H9 (cell line): ENCODE results near the gene LRCH1. TPM values are rescaled to one million over a fixed set of nuclear protein-coding genes. Genes with fewer than 3 reads are reported as not detected.

ENCODE experiments used
- DNase-seq: peaks from one replicate; pipeline ENCODE4 v3.0.0-alpha.2; 2017
- H2AFZ ChIP-seq: one replicate; pipeline ENCODE4 v1.6.1; 2013; ENCODE audit warnings: mild to moderate bottlenecking, low read length, control low read depth, moderate library complexity
- H2AK5ac ChIP-seq: 2 replicates; pipeline ENCODE4 v1.6.1; 2013; ENCODE audit warnings: low read length, control low read depth, mixed read lengths; ENCODE audit not compliant: insufficient read length
- H2BK120ac ChIP-seq: one replicate; pipeline ENCODE4 v1.6.1; 2013; ENCODE audit warnings: low read depth, mild to moderate bottlenecking, low read length, control low read depth, inconsistent platforms; ENCODE audit not compliant: poor library complexity, severe bottlenecking
- H2BK12ac ChIP-seq: 2 replicates; pipeline ENCODE4 v1.6.1; 2013; ENCODE audit warnings: low read length, control low read depth, mixed read lengths, low read depth; ENCODE audit not compliant: insufficient read length
- H2BK15ac ChIP-seq: 2 replicates; pipeline ENCODE4 v1.6.1; 2013; ENCODE audit warnings: low read depth, low read length, control low read depth
- H2BK20ac ChIP-seq: one replicate; pipeline ENCODE4 v1.6.1; 2013; ENCODE audit warnings: low read depth, mild to moderate bottlenecking, low read length, control low read depth, inconsistent platforms; ENCODE audit not compliant: poor library complexity, severe bottlenecking
- H2BK5ac ChIP-seq: 2 replicates; pipeline ENCODE4 v1.6.1; 2013; ENCODE audit warnings: low read length, control low read depth, mixed read lengths; ENCODE audit not compliant: insufficient read length
- H3K14ac ChIP-seq: 2 replicates; pipeline ENCODE4 v1.6.1; 2013; ENCODE audit warnings: low read length, control low read depth; ENCODE audit not compliant: insufficient read depth
- H3K18ac ChIP-seq: 2 replicates; pipeline ENCODE4 v1.6.1; 2013; ENCODE audit warnings: low read depth, mild to moderate bottlenecking, mixed read lengths, low read length, control low read depth; ENCODE audit not compliant: insufficient read length
- H3K23ac ChIP-seq: 2 replicates; pipeline ENCODE4 v1.6.1; 2013; ENCODE audit warnings: low read length, control low read depth, mixed read lengths, low read depth; ENCODE audit not compliant: insufficient read length
- H3K23me2 ChIP-seq: 2 replicates; pipeline ENCODE4 v1.6.1; 2013; ENCODE audit warnings: low read depth, mild to moderate bottlenecking, mixed read lengths, low read length, control low read depth; ENCODE audit not compliant: insufficient read length, poor library complexity, severe bottlenecking
- H3K27ac ChIP-seq: 2 replicates; pipeline ENCODE4 v1.5.1; 2013; ENCODE audit warnings: low read length, control low read depth, mixed read lengths, low read depth; ENCODE audit not compliant: insufficient read length
- H3K27me3 ChIP-seq: 2 replicates; pipeline ENCODE4 v1.6.1; 2013; ENCODE audit warnings: low read length, control low read depth, inconsistent platforms; ENCODE audit not compliant: insufficient read depth
- H3K4ac ChIP-seq: 2 replicates; pipeline ENCODE4 v1.6.1; 2013; ENCODE audit warnings: low read depth, mild to moderate bottlenecking, control low read depth, inconsistent platforms, low read length, moderate library complexity
- H3K4me1 ChIP-seq: 2 replicates; pipeline ENCODE4 v1.6.1; 2013; ENCODE audit warnings: low read length, control low read depth, inconsistent platforms; ENCODE audit not compliant: insufficient read depth
- H3K4me2 ChIP-seq: 2 replicates; pipeline ENCODE4 v1.6.1; 2013; ENCODE audit warnings: low read length, control low read depth, mixed read lengths; ENCODE audit not compliant: insufficient read length, insufficient read depth
- H3K56ac ChIP-seq: 2 replicates; pipeline ENCODE4 v1.6.1; 2013; ENCODE audit warnings: low read depth, mild to moderate bottlenecking, mixed read lengths, low read length, control low read depth; ENCODE audit not compliant: insufficient read length
- H3K79me1 ChIP-seq: 2 replicates; pipeline ENCODE4 v1.6.1; 2013; ENCODE audit warnings: low read depth, mild to moderate bottlenecking, moderate library complexity, low read length, control low read depth, inconsistent platforms; ENCODE audit not compliant: insufficient read depth, poor library complexity, severe bottlenecking
- H3K79me2 ChIP-seq: 2 replicates; pipeline ENCODE4 v1.6.1; 2013; ENCODE audit warnings: low read length, control low read depth, inconsistent platforms; ENCODE audit not compliant: insufficient read depth
- H3K9ac ChIP-seq: 2 replicates; pipeline ENCODE4 v1.6.1; 2013; ENCODE audit warnings: low read length, control low read depth, mixed read lengths; ENCODE audit not compliant: insufficient read length; ENCODE audit errors: extremely low read depth
- H3K9me3 ChIP-seq: one replicate; pipeline ENCODE4 v1.6.1; 2013; ENCODE audit warnings: low read depth, low read length, inconsistent platforms; ENCODE audit not compliant: control insufficient read depth
- H3T11ph ChIP-seq: one replicate; pipeline ENCODE4 v1.6.1; 2013; ENCODE audit warnings: mild to moderate bottlenecking, low read length, control low read depth, inconsistent platforms
- H4K20me1 ChIP-seq: one replicate; pipeline ENCODE4 v1.6.1; 2013; ENCODE audit not compliant: control insufficient read depth, insufficient read length, insufficient read depth
- H4K5ac ChIP-seq: 2 replicates; pipeline ENCODE4 v1.6.1; 2013; ENCODE audit warnings: low read depth, mild to moderate bottlenecking, mixed read lengths, low read length, control low read depth; ENCODE audit not compliant: insufficient read length
- H4K8ac ChIP-seq: replicated peaks from 2 replicates; pipeline ENCODE4 v1.6.1; 2013; ENCODE audit warnings: low read length, control low read depth, mixed read lengths, low read depth; ENCODE audit not compliant: insufficient read length
- H4K91ac ChIP-seq: 2 replicates; pipeline ENCODE4 v1.6.1; 2013; ENCODE audit warnings: low read depth, mild to moderate bottlenecking, moderate library complexity, mixed read lengths, low read length, control low read depth; ENCODE audit not compliant: insufficient read length
- H3K27ac Mint-ChIP-seq, 3 experiments: 2 replicates in 2 of 3; 3 replicates in 1 of 3; pipeline ENCODE4 v1.8.0; 2020 to 2021; ENCODE audit warnings: mixed read lengths in 3 of 3, mild to moderate bottlenecking in 1 of 3, moderate library complexity in 1 of 3
- H3K27me3 Mint-ChIP-seq: 2 replicates; pipeline ENCODE4 v1.8.0; 2021; ENCODE audit warnings: low read depth, mild to moderate bottlenecking, moderate library complexity, mixed read lengths
- H3K36me3 Mint-ChIP-seq, 3 experiments: 2 replicates in 2 of 3; 3 replicates in 1 of 3; pipeline ENCODE4 v1.8.0; 2020 to 2021; ENCODE audit warnings: low read depth in 3 of 3, mixed read lengths in 3 of 3; ENCODE audit not compliant: insufficient read depth in 1 of 3
- H3K4me1 Mint-ChIP-seq, 2 experiments: 2 replicates each; pipeline ENCODE4 v1.8.0; 2020; ENCODE audit warnings: mixed read lengths in 2 of 2
- H3K4me3 Mint-ChIP-seq, 2 experiments: 2 replicates in 1 of 2; 3 replicates in 1 of 2; pipeline ENCODE4 v1.8.0; 2020 to 2021; ENCODE audit warnings: mild to moderate bottlenecking in 2 of 2, mixed read lengths in 2 of 2, moderate library complexity in 1 of 2
- H3K9me3 Mint-ChIP-seq, 2 experiments: 2 replicates in 1 of 2; 3 replicates in 1 of 2; pipeline ENCODE4 v1.8.0; 2020; ENCODE audit warnings: mild to moderate bottlenecking in 2 of 2, mixed read lengths in 2 of 2, moderate library complexity in 1 of 2
- CTCF ChIP-seq: fragments of 200-600 bp; sonication (generic); conservative IDR thresholded peaks from 3 replicates; pipeline ENCODE4 v1.8.0; 2021; ENCODE audit warnings: antibody characterized with exemption, mild to moderate bottlenecking
- WGBS: extraction: QIAGEN DNeasy Blood & Tissue Kit; methylation state at CpG from one replicate; pipeline ENCODE4 v1.1.7; 2013; ENCODE audit warnings: missing lambda C conversion rate, low lambda C conversion rate, mixed read lengths; ENCODE audit not compliant: insufficient read length; ENCODE audit errors: extremely low coverage; 5-methylcytosine and 5-hydroxymethylcytosine counted together
- total RNA-seq: library from RNA; stranded (reverse); gene quantifications from 2 replicates; pipeline ENCODE4 v1.2.1, GENCODE V29; 2021

LRCH1 gene
- total RNA-seq, 1 experiment from 2014 or later: 8.0 TPM

DNA sequence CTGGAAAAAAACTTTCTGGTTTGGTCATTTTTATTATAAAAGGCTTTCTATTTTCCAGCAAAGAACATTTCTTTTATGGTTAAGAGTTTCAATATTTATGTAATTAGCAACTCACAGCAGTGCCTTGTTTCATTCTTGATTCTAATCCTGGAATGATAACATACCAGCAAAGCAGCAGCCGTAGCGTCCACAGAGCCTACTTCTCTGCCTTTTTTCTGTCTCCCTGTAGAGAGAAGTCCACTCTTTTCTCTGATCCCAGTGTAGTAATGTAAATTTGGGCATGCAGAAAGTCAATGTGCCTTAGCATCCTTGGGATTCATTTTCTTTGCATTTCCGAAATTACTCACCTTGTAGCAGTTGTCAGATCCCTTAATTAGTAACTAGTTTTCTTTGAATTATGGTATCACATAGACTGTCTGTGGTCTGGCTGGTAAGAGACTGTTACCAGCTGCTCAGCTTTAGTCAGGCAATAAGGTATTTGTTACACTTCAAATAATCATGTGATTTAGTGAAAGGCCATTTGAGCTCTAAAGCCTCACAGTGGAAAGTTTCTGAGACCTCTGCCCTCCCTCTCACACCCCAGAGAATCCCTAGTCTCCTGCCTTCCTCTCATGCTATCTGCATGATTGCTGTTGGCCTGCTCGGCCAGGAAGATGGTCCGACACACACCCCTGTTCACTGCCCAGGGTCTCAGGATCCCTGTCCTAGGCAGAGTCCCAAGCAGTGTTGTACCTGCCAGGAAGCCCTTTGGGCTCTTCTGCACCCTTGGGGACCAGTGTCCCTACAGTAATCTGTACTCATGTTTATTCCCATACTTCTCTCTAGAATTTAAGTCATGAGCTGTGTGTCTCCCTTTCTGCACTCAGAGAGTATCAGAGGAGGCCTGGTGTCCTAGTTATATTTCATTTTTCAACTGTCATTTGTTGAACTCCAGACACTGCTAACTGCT is 86.3 kb downstream of the LRCH1 start:
- no peak overlapping the region for H2BK5ac ChIP-seq
- H3K9ac ChIP-seq: no peak overlapping the region
- H2AFZ ChIP-seq: no peak overlapping the region
- H3K18ac ChIP-seq: no peak overlapping the region
- no peak for DNase-seq
- peaks cover 4% of the 10 kb centered on the region for H3K79me2 ChIP-seq
- peaks cover 0 to 4% (median 4%) of the 10 kb centered on the region in 3 experiments; a peak in 3 of 7 replicates for H3K36me3 Mint-ChIP-seq
- H4K5ac ChIP-seq: no peak overlapping the region
- H3K23ac ChIP-seq: no peak overlapping the region
- no peaks in the 10 kb centered on the region for H3K27me3 ChIP-seq
- H4K91ac ChIP-seq: no peak overlapping the region
- H3K27ac Mint-ChIP-seq: no peak overlapping the region
- no peaks in the 10 kb centered on the region for H3K23me2 ChIP-seq
- H3K4ac ChIP-seq: no peak overlapping the region
- H4K8ac ChIP-seq: no peak overlapping the region
- peaks cover 8% of the 10 kb centered on the region; the same call in 1 of the 2 replicates for H3K4me1 ChIP-seq
- WGBS: no CpG with 5 or more reads among the region's 5 CpGs
- H2AK5ac ChIP-seq: no peak overlapping the region
- no peaks in the 10 kb centered on the region for H3K9me3 ChIP-seq
- H3K56ac ChIP-seq: no peak overlapping the region
- no peak overlapping the region for H2BK15ac ChIP-seq
- H3K27me3 Mint-ChIP-seq: no peaks in the 10 kb centered on the region
- no peak overlapping the region for H3K27ac ChIP-seq
- peaks cover 20 to 23% of the 10 kb centered on the region in 2 experiments for H3K4me1 Mint-ChIP-seq
- H3T11ph ChIP-seq: no peak overlapping the region
- no peak overlapping the region for H3K4me2 ChIP-seq
- TF ChIP-seq CTCF: no peak
- no peak overlapping the region for H2BK20ac ChIP-seq
- no peak overlapping the region for H3K4me3 Mint-ChIP-seq
- no peak overlapping the region for H2BK120ac ChIP-seq
- no peaks in the 10 kb centered on the region for H4K20me1 ChIP-seq
- H2BK12ac ChIP-seq: no peak overlapping the region
- H3K9me3 Mint-ChIP-seq: no peaks in the 10 kb centered on the region
- H3K14ac ChIP-seq: no peak overlapping the region
- no peaks in the 10 kb centered on the region for H3K79me1 ChIP-seq
